ENCODE data around the gene CEACAM19. TPM values are rescaled to one million over a fixed set of nuclear protein-coding genes. Genes with fewer than 3 reads are reported as not detected.

Gene CEACAM19
- total and polyA plus RNA-seq, 2 of the 13 experiments (the other 11 are each of a cell fraction or from before 2014, with no cell fraction given) = 1.3 to 4.0 TPM

GRCh38 chr19:44722131-44723121 is 51.1 kb downstream of the CEACAM19 start (continued):
- TF ChIP-seq, protein P1, sequence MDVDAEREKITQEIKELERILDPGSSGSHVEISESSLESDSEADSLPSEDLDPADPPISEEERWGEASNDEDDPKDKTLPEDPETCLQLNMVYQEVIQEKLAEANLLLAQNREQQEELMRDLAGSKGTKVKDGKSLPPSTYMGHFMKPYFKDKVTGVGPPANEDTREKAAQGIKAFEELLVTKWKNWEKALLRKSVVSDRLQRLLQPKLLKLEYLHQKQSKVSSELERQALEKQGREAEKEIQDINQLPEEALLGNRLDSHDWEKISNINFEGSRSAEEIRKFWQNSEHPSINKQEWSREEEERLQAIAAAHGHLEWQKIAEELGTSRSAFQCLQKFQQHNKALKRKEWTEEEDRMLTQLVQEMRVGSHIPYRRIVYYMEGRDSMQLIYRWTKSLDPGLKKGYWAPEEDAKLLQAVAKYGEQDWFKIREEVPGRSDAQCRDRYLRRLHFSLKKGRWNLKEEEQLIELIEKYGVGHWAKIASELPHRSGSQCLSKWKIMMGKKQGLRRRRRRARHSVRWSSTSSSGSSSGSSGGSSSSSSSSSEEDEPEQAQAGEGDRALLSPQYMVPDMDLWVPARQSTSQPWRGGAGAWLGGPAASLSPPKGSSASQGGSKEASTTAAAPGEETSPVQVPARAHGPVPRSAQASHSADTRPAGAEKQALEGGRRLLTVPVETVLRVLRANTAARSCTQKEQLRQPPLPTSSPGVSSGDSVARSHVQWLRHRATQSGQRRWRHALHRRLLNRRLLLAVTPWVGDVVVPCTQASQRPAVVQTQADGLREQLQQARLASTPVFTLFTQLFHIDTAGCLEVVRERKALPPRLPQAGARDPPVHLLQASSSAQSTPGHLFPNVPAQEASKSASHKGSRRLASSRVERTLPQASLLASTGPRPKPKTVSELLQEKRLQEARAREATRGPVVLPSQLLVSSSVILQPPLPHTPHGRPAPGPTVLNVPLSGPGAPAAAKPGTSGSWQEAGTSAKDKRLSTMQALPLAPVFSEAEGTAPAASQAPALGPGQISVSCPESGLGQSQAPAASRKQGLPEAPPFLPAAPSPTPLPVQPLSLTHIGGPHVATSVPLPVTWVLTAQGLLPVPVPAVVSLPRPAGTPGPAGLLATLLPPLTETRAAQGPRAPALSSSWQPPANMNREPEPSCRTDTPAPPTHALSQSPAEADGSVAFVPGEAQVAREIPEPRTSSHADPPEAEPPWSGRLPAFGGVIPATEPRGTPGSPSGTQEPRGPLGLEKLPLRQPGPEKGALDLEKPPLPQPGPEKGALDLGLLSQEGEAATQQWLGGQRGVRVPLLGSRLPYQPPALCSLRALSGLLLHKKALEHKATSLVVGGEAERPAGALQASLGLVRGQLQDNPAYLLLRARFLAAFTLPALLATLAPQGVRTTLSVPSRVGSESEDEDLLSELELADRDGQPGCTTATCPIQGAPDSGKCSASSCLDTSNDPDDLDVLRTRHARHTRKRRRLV (CRISPR knock-in tag; IDR thresholded peaks at IDR 0.05) = no peak
- no peak for TF ChIP-seq ETS1 (CRISPR knock-in tag; IDR thresholded peaks at IDR 0.05)
- TF ChIP-seq TBX3 (IDR thresholded peaks at IDR 0.05; ENCODE audit: borderline replicate concordance) = no peak
- 0 out of 2 replicates have a peak, but pooled peaks have one; percentile 53 for TF ChIP-seq ZNF205 (CRISPR knock-in tag; IDR thresholded peaks at IDR 0.05)
- no peak for TF ChIP-seq ARNT2 (CRISPR knock-in tag; IDR thresholded peaks at IDR 0.05; ENCODE audit: low read depth)
- TF ChIP-seq CENPX (CRISPR knock-in tag; IDR thresholded peaks at IDR 0.05) = no peak
- no peak for TF ChIP-seq POLR2AphosphoS5 (IDR thresholded peaks at IDR 0.05; ENCODE audit: low read depth, low read length)
- no peak for TF ChIP-seq POGZ (CRISPR knock-in tag; IDR thresholded peaks at IDR 0.05)
- no peak for TF ChIP-seq ZSCAN21 (CRISPR knock-in tag; IDR thresholded peaks at IDR 0.05; ENCODE audit: borderline replicate concordance)
- no peak for TF ChIP-seq MLLT10 (CRISPR knock-in tag; IDR thresholded peaks at IDR 0.05)
- TF ChIP-seq, protein P2, sequence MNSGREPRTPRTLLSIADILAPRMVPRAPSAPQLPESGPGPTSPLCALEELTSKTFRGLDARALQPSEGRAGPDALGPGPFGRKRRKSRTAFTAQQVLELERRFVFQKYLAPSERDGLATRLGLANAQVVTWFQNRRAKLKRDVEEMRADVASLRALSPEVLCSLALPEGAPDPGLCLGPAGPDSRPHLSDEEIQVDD (CRISPR knock-in tag; IDR thresholded peaks at IDR 0.05; ENCODE audit: borderline replicate concordance) = no peak
- peak in 1 of 2 experiments; percentile 32; a peak in 1 of 4 replicates for TF ChIP-seq EP300 (IDR thresholded peaks at IDR 0.05; ENCODE audit: low read depth in 2 of 2, low read length in 2 of 2)
- TF ChIP-seq EP300 (CRISPR knock-in tag; IDR thresholded peaks at IDR 0.05; ENCODE audit: borderline replicate concordance) = no peak
- TF ChIP-seq, protein P3, sequence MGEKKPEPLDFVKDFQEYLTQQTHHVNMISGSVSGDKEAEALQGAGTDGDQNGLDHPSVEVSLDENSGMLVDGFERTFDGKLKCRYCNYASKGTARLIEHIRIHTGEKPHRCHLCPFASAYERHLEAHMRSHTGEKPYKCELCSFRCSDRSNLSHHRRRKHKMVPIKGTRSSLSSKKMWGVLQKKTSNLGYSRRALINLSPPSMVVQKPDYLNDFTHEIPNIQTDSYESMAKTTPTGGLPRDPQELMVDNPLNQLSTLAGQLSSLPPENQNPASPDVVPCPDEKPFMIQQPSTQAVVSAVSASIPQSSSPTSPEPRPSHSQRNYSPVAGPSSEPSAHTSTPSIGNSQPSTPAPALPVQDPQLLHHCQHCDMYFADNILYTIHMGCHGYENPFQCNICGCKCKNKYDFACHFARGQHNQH (CRISPR knock-in tag; IDR thresholded peaks at IDR 0.05) = no peak
- TF ChIP-seq, protein P4, sequence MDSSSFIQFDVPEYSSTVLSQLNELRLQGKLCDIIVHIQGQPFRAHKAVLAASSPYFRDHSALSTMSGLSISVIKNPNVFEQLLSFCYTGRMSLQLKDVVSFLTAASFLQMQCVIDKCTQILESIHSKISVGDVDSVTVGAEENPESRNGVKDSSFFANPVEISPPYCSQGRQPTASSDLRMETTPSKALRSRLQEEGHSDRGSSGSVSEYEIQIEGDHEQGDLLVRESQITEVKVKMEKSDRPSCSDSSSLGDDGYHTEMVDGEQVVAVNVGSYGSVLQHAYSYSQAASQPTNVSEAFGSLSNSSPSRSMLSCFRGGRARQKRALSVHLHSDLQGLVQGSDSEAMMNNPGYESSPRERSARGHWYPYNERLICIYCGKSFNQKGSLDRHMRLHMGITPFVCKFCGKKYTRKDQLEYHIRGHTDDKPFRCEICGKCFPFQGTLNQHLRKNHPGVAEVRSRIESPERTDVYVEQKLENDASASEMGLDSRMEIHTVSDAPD (CRISPR knock-in tag; IDR thresholded peaks at IDR 0.05) = no peak
- TF ChIP-seq, protein P5, sequence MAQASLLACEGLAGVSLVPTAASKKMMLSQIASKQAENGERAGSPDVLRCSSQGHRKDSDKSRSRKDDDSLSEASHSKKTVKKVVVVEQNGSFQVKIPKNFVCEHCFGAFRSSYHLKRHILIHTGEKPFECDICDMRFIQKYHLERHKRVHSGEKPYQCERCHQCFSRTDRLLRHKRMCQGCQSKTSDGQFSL (CRISPR knock-in tag; IDR thresholded peaks at IDR 0.05) = peak; percentile 36; the same call in 1 of the 2 replicates
- TF ChIP-seq KLF13 (CRISPR knock-in tag; IDR thresholded peaks at IDR 0.05) = no peak
- TF ChIP-seq SRSF9 (IDR thresholded peaks at IDR 0.05; ENCODE audit: borderline replicate concordance, insufficient read depth, low read depth, low read length, poor library complexity, severe bottlenecking) = no peak
